HEK293 (cell line): ENCODE data around the gene IMMP2L.

Source experiments
- ZBTB7A ChIP-seq: fragments of 450-650 bp; formaldehyde crosslinking; IDR thresholded peaks from 2 replicates; pipeline ENCODE4 v1.5.1; 2016; ENCODE audit warnings: low read depth, missing biosample characterization, missing genetic modification characterization
- ZFHX2 ChIP-seq: fragments of 450-650 bp; formaldehyde crosslinking; conservative IDR thresholded peaks from 2 replicates; pipeline ENCODE4 v1.5.1; 2016; ENCODE audit warnings: missing biosample characterization, missing genetic modification characterization
- ZNF140 ChIP-seq: fragments of 450-650 bp; formaldehyde crosslinking; IDR thresholded peaks from 2 replicates; pipeline ENCODE4 v1.5.1; 2016; ENCODE audit warnings: missing biosample characterization, missing genetic modification characterization
- ZNF324 ChIP-seq: fragments of 450-650 bp; formaldehyde crosslinking; IDR thresholded peaks from 2 replicates; pipeline ENCODE4 v1.5.1; 2016; ENCODE audit warnings: missing biosample characterization, missing genetic modification characterization
- ZNF521 ChIP-seq: fragments of 450-650 bp; formaldehyde crosslinking; IDR thresholded peaks from 2 replicates; pipeline ENCODE4 v1.5.1; 2017; ENCODE audit warnings: missing biosample characterization, mild to moderate bottlenecking, missing genetic modification characterization
- ZNF658 ChIP-seq: fragments of 450-650 bp; formaldehyde crosslinking; IDR thresholded peaks from 2 replicates; pipeline ENCODE4; 2016; ENCODE audit warnings: missing biosample characterization, missing genetic modification characterization
- TF ChIP-seq, protein P1 (sequence below): fragments of 450-650 bp; formaldehyde crosslinking; IDR thresholded peaks from 2 replicates; pipeline ENCODE4 v1.5.1; 2016; ENCODE audit warnings: missing biosample characterization, missing genetic modification characterization
- TF ChIP-seq, protein P2 (sequence below): fragments of 450-650 bp; formaldehyde crosslinking; IDR thresholded peaks from 2 replicates; pipeline ENCODE4 v1.5.1; 2016; ENCODE audit warnings: missing biosample characterization, missing genetic modification characterization, low read depth
- TF ChIP-seq, protein P3 (sequence below): fragments of 450-650 bp; formaldehyde crosslinking; IDR thresholded peaks from 2 replicates; pipeline ENCODE4 v1.5.1; 2017; ENCODE audit warnings: missing biosample characterization, missing genetic modification characterization
- TF ChIP-seq, protein P4 (sequence below): fragments of 450-650 bp; formaldehyde crosslinking; IDR thresholded peaks from 2 replicates; pipeline ENCODE4 v1.5.1; 2017; ENCODE audit warnings: missing biosample characterization, missing genetic modification characterization

DNA sequence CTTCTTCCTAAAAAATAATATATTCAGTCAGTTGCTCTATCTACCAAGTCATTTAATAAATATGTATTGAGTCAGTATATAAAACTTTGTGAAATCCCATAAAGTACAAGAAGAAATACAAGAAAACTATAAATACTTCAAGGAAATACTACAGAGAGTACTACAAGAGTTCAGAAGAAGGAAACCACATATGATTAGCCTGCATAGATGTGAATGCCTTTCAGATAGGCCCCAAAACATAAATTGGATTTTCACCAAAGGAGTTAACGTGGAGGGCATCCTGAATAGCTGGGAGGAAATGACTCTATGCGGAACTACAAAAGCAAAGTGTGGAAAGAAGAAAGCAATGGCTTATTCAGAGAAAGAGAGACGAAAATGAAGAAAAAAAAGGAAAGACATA lies 351.3 kb downstream of the IMMP2L start:
- TF ChIP-seq, protein P1, sequence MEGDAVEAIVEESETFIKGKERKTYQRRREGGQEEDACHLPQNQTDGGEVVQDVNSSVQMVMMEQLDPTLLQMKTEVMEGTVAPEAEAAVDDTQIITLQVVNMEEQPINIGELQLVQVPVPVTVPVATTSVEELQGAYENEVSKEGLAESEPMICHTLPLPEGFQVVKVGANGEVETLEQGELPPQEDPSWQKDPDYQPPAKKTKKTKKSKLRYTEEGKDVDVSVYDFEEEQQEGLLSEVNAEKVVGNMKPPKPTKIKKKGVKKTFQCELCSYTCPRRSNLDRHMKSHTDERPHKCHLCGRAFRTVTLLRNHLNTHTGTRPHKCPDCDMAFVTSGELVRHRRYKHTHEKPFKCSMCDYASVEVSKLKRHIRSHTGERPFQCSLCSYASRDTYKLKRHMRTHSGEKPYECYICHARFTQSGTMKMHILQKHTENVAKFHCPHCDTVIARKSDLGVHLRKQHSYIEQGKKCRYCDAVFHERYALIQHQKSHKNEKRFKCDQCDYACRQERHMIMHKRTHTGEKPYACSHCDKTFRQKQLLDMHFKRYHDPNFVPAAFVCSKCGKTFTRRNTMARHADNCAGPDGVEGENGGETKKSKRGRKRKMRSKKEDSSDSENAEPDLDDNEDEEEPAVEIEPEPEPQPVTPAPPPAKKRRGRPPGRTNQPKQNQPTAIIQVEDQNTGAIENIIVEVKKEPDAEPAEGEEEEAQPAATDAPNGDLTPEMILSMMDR (tag by site-specific recombination) = no peak
- no peak for TF ChIP-seq ZNF521 (tag by site-specific recombination)
- TF ChIP-seq ZNF658 (tag by site-specific recombination) = no peak
- TF ChIP-seq, protein P2, sequence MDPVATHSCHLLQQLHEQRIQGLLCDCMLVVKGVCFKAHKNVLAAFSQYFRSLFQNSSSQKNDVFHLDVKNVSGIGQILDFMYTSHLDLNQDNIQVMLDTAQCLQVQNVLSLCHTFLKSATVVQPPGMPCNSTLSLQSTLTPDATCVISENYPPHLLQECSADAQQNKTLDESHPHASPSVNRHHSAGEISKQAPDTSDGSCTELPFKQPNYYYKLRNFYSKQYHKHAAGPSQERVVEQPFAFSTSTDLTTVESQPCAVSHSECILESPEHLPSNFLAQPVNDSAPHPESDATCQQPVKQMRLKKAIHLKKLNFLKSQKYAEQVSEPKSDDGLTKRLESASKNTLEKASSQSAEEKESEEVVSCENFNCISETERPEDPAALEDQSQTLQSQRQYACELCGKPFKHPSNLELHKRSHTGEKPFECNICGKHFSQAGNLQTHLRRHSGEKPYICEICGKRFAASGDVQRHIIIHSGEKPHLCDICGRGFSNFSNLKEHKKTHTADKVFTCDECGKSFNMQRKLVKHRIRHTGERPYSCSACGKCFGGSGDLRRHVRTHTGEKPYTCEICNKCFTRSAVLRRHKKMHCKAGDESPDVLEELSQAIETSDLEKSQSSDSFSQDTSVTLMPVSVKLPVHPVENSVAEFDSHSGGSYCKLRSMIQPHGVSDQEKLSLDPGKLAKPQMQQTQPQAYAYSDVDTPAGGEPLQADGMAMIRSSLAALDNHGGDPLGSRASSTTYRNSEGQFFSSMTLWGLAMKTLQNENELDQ (tag by site-specific recombination) = no peak
- no peak for TF ChIP-seq ZNF324 (tag by site-specific recombination)
- TF ChIP-seq, protein P3, sequence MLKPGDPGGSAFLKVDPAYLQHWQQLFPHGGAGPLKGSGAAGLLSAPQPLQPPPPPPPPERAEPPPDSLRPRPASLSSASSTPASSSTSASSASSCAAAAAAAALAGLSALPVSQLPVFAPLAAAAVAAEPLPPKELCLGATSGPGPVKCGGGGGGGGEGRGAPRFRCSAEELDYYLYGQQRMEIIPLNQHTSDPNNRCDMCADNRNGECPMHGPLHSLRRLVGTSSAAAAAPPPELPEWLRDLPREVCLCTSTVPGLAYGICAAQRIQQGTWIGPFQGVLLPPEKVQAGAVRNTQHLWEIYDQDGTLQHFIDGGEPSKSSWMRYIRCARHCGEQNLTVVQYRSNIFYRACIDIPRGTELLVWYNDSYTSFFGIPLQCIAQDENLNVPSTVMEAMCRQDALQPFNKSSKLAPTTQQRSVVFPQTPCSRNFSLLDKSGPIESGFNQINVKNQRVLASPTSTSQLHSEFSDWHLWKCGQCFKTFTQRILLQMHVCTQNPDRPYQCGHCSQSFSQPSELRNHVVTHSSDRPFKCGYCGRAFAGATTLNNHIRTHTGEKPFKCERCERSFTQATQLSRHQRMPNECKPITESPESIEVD (tag by site-specific recombination) = no peak
- no peak for TF ChIP-seq ZFHX2
- no peak for TF ChIP-seq ZBTB7A (tag by site-specific recombination)
- TF ChIP-seq, protein P4, sequence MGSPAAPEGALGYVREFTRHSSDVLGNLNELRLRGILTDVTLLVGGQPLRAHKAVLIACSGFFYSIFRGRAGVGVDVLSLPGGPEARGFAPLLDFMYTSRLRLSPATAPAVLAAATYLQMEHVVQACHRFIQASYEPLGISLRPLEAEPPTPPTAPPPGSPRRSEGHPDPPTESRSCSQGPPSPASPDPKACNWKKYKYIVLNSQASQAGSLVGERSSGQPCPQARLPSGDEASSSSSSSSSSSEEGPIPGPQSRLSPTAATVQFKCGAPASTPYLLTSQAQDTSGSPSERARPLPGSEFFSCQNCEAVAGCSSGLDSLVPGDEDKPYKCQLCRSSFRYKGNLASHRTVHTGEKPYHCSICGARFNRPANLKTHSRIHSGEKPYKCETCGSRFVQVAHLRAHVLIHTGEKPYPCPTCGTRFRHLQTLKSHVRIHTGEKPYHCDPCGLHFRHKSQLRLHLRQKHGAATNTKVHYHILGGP (tag by site-specific recombination) = no peak
- no peak for TF ChIP-seq ZNF140
